ENCODE measurements around the gene MYO16.

Gene MYO16

GRCh38 chr13:108960006-108960405 lies 330.6 kb downstream of the MYO16 start:
- TF ChIP-seq Cebpa-rat (IDR thresholded peaks at IDR 0.05): no peak
- Histone ChIP-seq H3K9me3 (replicated peaks in 1 of 11) (no peaks in the 10 kb centered on the region), H3K27ac (no peak overlapping the region), H3K27me3 (no peaks in the 10 kb centered on the region), H3K4me3 (no peak overlapping the region), H3K36me3 (no peaks in the 10 kb centered on the region), H3K9ac (no peak overlapping the region), H4K20me1 (no peaks in the 10 kb centered on the region), H3K4me2 (no peak overlapping the region), H3K4me1 (peaks cover 0 to 9% (median 0%) of the 10 kb centered on the region in 10 experiments; a peak in 2 of 20 replicates)

GRCh38 chr13:108961542-108962125 lies 332.2 kb downstream of the MYO16 start:
- TF ChIP-seq Cebpa-rat (IDR thresholded peaks at IDR 0.05): no peak
- Histone ChIP-seq H3K4me1 (peaks cover 0 to 9% (median 0%) of the 10 kb centered on the region in 10 experiments; a peak in 2 of 20 replicates), H3K4me2 (no peak overlapping the region), H4K20me1 (no peaks in the 10 kb centered on the region), H3K4me3 (no peak overlapping the region), H3K36me3 (no peaks in the 10 kb centered on the region), H3K27ac (no peak overlapping the region), H3K9ac (no peak overlapping the region; a peak in 1 of 22 replicates), H3K9me3 (replicated peaks in 1 of 11) (no peaks in the 10 kb centered on the region), H3K27me3 (no peaks in the 10 kb centered on the region)

- Histone ChIP-seq H3K27ac (no peak overlapping the region), H4K20me1 (no peaks in the 10 kb centered on the region)
- no peak for TF ChIP-seq Cebpa-rat (IDR thresholded peaks at IDR 0.05)
Observed at GRCh38 chr13:108962654-108963053, 333.2 kb downstream of the MYO16 start.

GRCh38 chr13:108963276-108963810 lies 333.9 kb downstream of the MYO16 start:
- TF ChIP-seq Cebpa-rat (IDR thresholded peaks at IDR 0.05): no peak
- Histone ChIP-seq H3K9me3 (replicated peaks in 1 of 11) (no peaks in the 10 kb centered on the region), H3K4me1 (peaks cover 0 to 9% (median 0%) of the 10 kb centered on the region in 10 experiments; a peak in 2 of 20 replicates), H4K20me1 (no peaks in the 10 kb centered on the region), H3K4me3 (no peak overlapping the region), H3K4me2 (no peak overlapping the region), H3K27ac (no peak overlapping the region), H3K36me3 (no peaks in the 10 kb centered on the region), H3K27me3 (no peaks in the 10 kb centered on the region), H3K9ac (no peak overlapping the region)

More at GRCh38 chr13:108962654-108963053, 333.2 kb downstream of the MYO16 start:
- Histone ChIP-seq H3K36me3 (no peaks in the 10 kb centered on the region), H3K4me3 (no peak overlapping the region), H3K27me3 (no peaks in the 10 kb centered on the region), H3K9me3 (replicated peaks in 1 of 11) (no peaks in the 10 kb centered on the region), H3K9ac (no peak overlapping the region), H3K4me1 (peaks cover 0 to 9% (median 0%) of the 10 kb centered on the region in 10 experiments; a peak in 2 of 20 replicates), H3K4me2 (no peak overlapping the region)

DNA sequence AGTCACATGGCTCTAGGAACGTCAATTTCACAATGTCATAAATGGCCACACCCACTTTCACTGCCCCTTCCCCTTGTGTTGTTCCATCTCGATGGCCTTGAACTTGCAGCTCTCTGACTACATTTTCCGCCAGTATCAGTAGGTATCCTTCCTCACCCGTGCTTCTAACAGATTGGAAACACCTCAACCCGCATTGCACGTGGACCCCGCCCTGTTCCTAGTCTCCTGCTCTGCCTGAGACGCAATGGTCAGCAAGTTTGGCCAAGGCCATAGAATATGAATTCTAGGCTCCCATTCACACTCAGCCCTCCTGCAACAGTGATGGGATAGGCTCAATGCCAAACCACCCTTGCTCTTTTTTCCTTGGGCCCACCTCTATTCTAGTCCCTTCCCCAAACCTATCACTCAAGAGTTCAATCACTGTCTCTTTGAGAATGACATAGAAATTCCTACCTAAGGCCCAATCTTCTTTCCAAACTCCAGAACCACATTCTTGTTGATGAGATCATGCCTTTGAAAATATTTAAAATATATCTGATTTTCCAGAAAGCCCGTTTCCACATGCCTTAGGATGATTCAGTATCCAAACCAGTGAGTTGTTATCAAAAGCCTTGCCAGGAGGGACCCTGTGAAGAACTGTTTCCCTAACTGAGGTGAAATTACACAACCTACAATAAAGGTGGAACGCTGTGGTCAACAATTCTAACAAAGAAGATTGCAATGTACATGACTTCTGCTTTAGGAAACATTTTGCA lies 334.6 kb downstream of the MYO16 start:
- H3K27me3 ChIP-seq: no peaks in the 10 kb centered on the region
- H3K4me1 ChIP-seq: peaks cover 0 to 5% (median 0%) of the 10 kb centered on the region in 10 experiments; a peak in 1 of 20 replicates
- no peak for TF ChIP-seq Cebpa-rat (IDR thresholded peaks at IDR 0.05)
- no peaks in the 10 kb centered on the region for H3K9me3 ChIP-seq (replicated peaks in 1 of 11)
- no peaks in the 10 kb centered on the region for H3K36me3 ChIP-seq
- no peak overlapping the region for H3K9ac ChIP-seq
- H3K4me3 ChIP-seq: no peak overlapping the region
- no peak overlapping the region for H3K27ac ChIP-seq
- no peak overlapping the region for H3K4me2 ChIP-seq
- H4K20me1 ChIP-seq: no peaks in the 10 kb centered on the region

- H4K20me1 ChIP-seq: no peaks in the 10 kb centered on the region
- no peaks in the 10 kb centered on the region for H3K36me3 ChIP-seq
- TF ChIP-seq Cebpa-rat (IDR thresholded peaks at IDR 0.05): no peak
- no peak overlapping the region for H3K4me3 ChIP-seq
- no peak overlapping the region for H3K9ac ChIP-seq
- no peaks in the 10 kb centered on the region for H3K4me1 ChIP-seq
- H3K9me3 ChIP-seq (replicated peaks in 1 of 11): no peaks in the 10 kb centered on the region
- no peak overlapping the region for H3K27ac ChIP-seq
- H3K27me3 ChIP-seq: no peaks in the 10 kb centered on the region
- H3K4me2 ChIP-seq: no peak overlapping the region
Observed at GRCh38 chr13:108964606-108965005, 335.2 kb downstream of the MYO16 start.

- H3K27ac ChIP-seq: no peak overlapping the region
- TF ChIP-seq Cebpa-rat (IDR thresholded peaks at IDR 0.05): no peak
- no peak overlapping the region for H3K4me3 ChIP-seq
- H3K4me2 ChIP-seq: no peak overlapping the region
- H3K9me3 ChIP-seq (replicated peaks in 1 of 11): no peaks in the 10 kb centered on the region
- H4K20me1 ChIP-seq: no peaks in the 10 kb centered on the region
- H3K27me3 ChIP-seq: no peaks in the 10 kb centered on the region
- no peaks in the 10 kb centered on the region for H3K36me3 ChIP-seq
- H3K9ac ChIP-seq: no peak overlapping the region
- peaks cover 0 to 1% (median under 1%) of the 10 kb centered on the region in 10 experiments; a peak in 10 of 20 replicates for H3K4me1 ChIP-seq
Observed at GRCh38 chr13:108967371-108967770, 338.0 kb downstream of the MYO16 start.

- no peak overlapping the region for H3K9ac ChIP-seq
- H3K4me3 ChIP-seq: no peak overlapping the region
- no peak overlapping the region for H3K27ac ChIP-seq
- H3K27me3 ChIP-seq: no peaks in the 10 kb centered on the region
- no peaks in the 10 kb centered on the region for H4K20me1 ChIP-seq
- TF ChIP-seq Cebpa-rat (IDR thresholded peaks at IDR 0.05): no peak
- H3K4me2 ChIP-seq: no peak overlapping the region
- H3K9me3 ChIP-seq (replicated peaks in 1 of 11): no peaks in the 10 kb centered on the region
- H3K4me1 ChIP-seq: peaks cover 0 to 13% (median 10%) of the 10 kb centered on the region in 10 experiments; a peak in 16 of 20 replicates
- H3K36me3 ChIP-seq: no peaks in the 10 kb centered on the region
Observed at GRCh38 chr13:108968566-108968965, 339.2 kb downstream of the MYO16 start.

- Histone ChIP-seq H3K4me2 (no peak overlapping the region), H3K27me3 (no peaks in the 10 kb centered on the region), H3K4me1 (peaks cover 0 to 14% (median 10%) of the 10 kb centered on the region in 10 experiments; a peak in 16 of 20 replicates), H3K9ac (no peak overlapping the region), H4K20me1 (no peaks in the 10 kb centered on the region), H3K36me3 (no peaks in the 10 kb centered on the region), H3K4me3 (no peak overlapping the region), H3K27ac (no peak overlapping the region), H3K9me3 (replicated peaks in 1 of 11) (peaks cover 0 to 4% (median 0%) of the 10 kb centered on the region in 11 experiments; a peak in 1 of 22 replicates)
- no peak for TF ChIP-seq Cebpa-rat (IDR thresholded peaks at IDR 0.05)
Observed at GRCh38 chr13:108974686-108975085, 345.3 kb downstream of the MYO16 start.

Measured in BLaER1 treated with 17β-estradiol and CSF1 and Interleukin-3, amounts not matched to agents 10 nM and 100 nM (cell line).